A673 (cell line): ENCODE results near the gene NTNG2. TPM values are rescaled to one million over a fixed set of nuclear protein-coding genes. Genes with fewer than 3 reads are reported as not detected.
A peak's percentile ranks its signal among the peaks of the same experiment; 100 is the strongest.

Experiments used
- BruUV-seq: library from RNA; stranded (reverse); fragments of 400-500 nt; replicated peaks from 2 replicates; lab custom pipeline; 2021; lab: Mats Ljungman, UMichigan
- CTCF ChIA-PET: fragments of 300-600 bp; sonication (Branson Sonifier 250); formaldehyde crosslinking; loops from one replicate; lab custom pipeline; 2022; ENCODE audit warnings: antibody characterized with exemption; lab: Charles Lee
- POLR2A ChIA-PET: fragments of 300-600 bp; sonication (Branson Sonifier 250); formaldehyde crosslinking; loops from one replicate; lab custom pipeline; 2022; ENCODE audit warnings: antibody characterized with exemption; ENCODE audit not compliant: low non-redundant PET; lab: Charles Lee
- DNase-seq: peaks from one replicate; pipeline ENCODE4 v3.0.0-alpha.2; 2015; ENCODE audit warnings: low spot score
- H3K27ac ChIP-seq: fragments of 200-600 bp; sonication (generic); 2 replicates; pipeline ENCODE4 v1.5.1; 2016; ENCODE audit warnings: mixed run types, low read depth, mild to moderate bottlenecking, mixed read lengths, antibody characterized with exemption, low read length; ENCODE audit not compliant: poor library complexity, severe bottlenecking
- H3K27me3 ChIP-seq: fragments of 200-600 bp; sonication (generic); replicated peaks from 2 replicates; pipeline ENCODE4 v1.6.1; 2017; ENCODE audit warnings: mixed run types, low read depth, mild to moderate bottlenecking, mixed read lengths, antibody characterized with exemption, low read length; ENCODE audit not compliant: insufficient read depth, poor library complexity
- H3K36me3 ChIP-seq: fragments of 200-600 bp; sonication (generic); 2 replicates; pipeline ENCODE4 v1.6.1; 2016; ENCODE audit warnings: mixed run types, mild to moderate bottlenecking, mixed read lengths, antibody characterized with exemption, low read length; ENCODE audit not compliant: insufficient read depth, poor library complexity, severe bottlenecking
- H3K4me1 ChIP-seq: fragments of 200-600 bp; sonication (generic); 2 replicates; pipeline ENCODE4 v1.6.1; 2017; ENCODE audit warnings: mixed run types, mild to moderate bottlenecking, mixed read lengths, antibody characterized with exemption, low read length; ENCODE audit not compliant: insufficient read depth, poor library complexity, severe bottlenecking
- H3K4me3 ChIP-seq: fragments of 200-600 bp; sonication (generic); 2 replicates; pipeline ENCODE4 v1.5.1; 2016; ENCODE audit warnings: low read depth, mixed run types, mild to moderate bottlenecking, mixed read lengths, low read length; ENCODE audit not compliant: poor library complexity, severe bottlenecking
- H3K9me3 ChIP-seq: fragments of 200-600 bp; sonication (generic); 2 replicates; pipeline ENCODE4 v1.6.1; 2016; ENCODE audit warnings: mixed run types, low read depth, mild to moderate bottlenecking, mixed read lengths, antibody characterized with exemption, low read length; ENCODE audit not compliant: poor library complexity, severe bottlenecking
- CTCF ChIP-seq: fragments of 300-800, 200-600 bp; sonication (generic); conservative IDR thresholded peaks from 2 replicates; pipeline ENCODE4 v1.5.1; 2017; ENCODE audit warnings: low read depth, mild to moderate bottlenecking, antibody characterized with exemption, low read length, moderate library complexity, mixed read lengths
- EZH2 ChIP-seq: fragments of 200-600 bp; sonication (generic); IDR thresholded peaks from 2 replicates; pipeline ENCODE4 v1.6.1; 2017; ENCODE audit warnings: borderline replicate concordance, low read depth, mild to moderate bottlenecking, mixed read lengths, antibody characterized with exemption, low read length; ENCODE audit not compliant: poor library complexity, severe bottlenecking
- intact Hi-C: fragments of 100-400 bp; cut with micrococcal nuclease; formaldehyde crosslinking; loops from one replicate; pipeline ENCODE4 v1.10.0; 2022; ENCODE audit not compliant: unreplicated experiment
- total RNA-seq: library from RNA; stranded (reverse); gene quantifications from 2 replicates; pipeline ENCODE4 v1.2.3, GENCODE V29; 2021

NTNG2 gene
- total RNA-seq, 1 experiment from 2014 or later = 1.5 TPM

DNA sequence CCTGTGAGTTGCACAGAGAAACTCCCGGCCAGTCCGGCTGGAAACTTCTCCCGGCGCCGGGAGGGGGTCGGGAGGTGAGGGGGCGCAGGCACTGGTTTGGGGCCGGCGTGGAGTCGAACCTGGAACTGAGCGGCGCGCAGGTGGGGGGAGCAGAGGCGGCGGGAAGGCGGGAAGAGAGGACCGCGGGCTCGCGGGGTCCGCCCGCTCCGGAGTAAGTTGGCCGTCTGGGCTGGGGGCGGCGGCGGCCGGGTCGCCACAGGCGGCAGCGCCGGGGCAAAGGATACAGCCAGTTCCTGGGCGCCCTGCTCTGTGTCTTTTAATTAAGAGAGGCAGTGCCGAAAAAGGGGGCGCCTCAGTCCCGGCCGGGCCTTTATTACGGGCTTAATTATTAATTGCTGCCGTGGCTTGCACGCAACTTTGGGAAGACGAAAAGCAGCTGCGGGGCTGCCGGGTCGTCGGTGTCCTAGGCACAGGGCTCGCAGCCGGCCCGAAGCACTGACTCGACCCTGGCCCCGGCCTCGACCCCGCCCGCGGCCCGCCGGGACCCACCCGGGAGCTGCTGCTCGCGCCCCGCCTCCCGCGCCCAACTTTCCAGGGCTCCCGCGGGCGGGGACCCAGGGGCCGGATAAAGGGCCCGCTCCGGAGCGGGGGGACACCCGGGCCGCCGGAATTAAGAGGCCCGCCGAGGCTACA is 1.1 kb downstream of the NTNG2 start:
- TF ChIP-seq CTCF = no peak
- peak; percentile 88 for TF ChIP-seq EZH2
- no TSS peak for BruUV-seq
- no peak for DNase-seq
- Histone ChIP-seq H3K4me3 (peak overlapping the region; percentile 58), H3K9me3 (no peaks in the 10 kb centered on the region), H3K27me3 (peaks cover 73% of the 10 kb centered on the region), H3K27ac (no peak overlapping the region), H3K4me1 (peaks cover 24% of the 10 kb centered on the region), H3K36me3 (no peaks in the 10 kb centered on the region)
- intact Hi-C loops = no loop called here
- POLR2A ChIA-PET = no interaction called here
- CTCF ChIA-PET = no interaction called here

DNA sequence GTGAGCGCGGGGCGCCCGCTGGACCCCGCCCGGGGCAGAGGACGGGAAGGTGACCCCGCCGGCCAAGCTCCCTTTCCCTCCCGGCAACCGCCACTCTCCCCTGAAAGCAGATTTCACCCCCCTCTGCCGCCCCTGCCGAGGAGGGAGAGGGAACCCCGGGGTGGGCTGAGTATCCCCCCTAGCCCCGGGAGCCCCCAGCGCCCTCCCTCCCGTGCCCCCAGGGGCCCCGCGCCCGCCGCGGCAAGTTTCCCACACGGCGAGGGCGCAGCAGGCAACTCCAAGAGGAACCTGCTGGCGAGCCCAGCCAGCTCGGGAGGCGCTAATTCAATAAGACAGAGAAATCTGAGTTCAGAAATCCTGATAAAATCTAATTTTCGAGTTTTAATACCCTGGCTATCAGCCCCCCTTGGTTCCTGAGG is 1.6 kb downstream of the NTNG2 start:
- ChIA-PET CTCF (no interaction called here), POLR2A (no interaction called here)
- no peak overlapping the region for H3K27ac ChIP-seq
- DNase-seq = no peak
- H3K4me3 ChIP-seq = peak overlapping the region; percentile 58
- BruUV-seq = no TSS peak
- peaks cover 24% of the 10 kb centered on the region for H3K4me1 ChIP-seq
- H3K27me3 ChIP-seq = peaks cover 73% of the 10 kb centered on the region
- no peaks in the 10 kb centered on the region for H3K36me3 ChIP-seq
- TF ChIP-seq CTCF (no peak), EZH2 (peak; percentile 69)
- intact Hi-C loops = no loop called here
- no peaks in the 10 kb centered on the region for H3K9me3 ChIP-seq

GRCh38 chr9:132163876-132164603 is 2.2 kb downstream of the NTNG2 start:
- BruUV-seq = no TSS peak
- Histone ChIP-seq H3K27ac (no peak overlapping the region), H3K27me3 (peaks cover 73% of the 10 kb centered on the region), H3K4me3 (no peak overlapping the region), H3K9me3 (no peaks in the 10 kb centered on the region), H3K36me3 (no peaks in the 10 kb centered on the region), H3K4me1 (peaks cover 24% of the 10 kb centered on the region)
- DNase-seq = no peak
- POLR2A ChIA-PET = no interaction called here
- CTCF ChIA-PET = interaction anchor here (0.6 to 0.7 kb wide), 2 partner anchors 292 to 907 kb away, joined by 3 to 4 read pairs; no protein-coding TSS in a partner anchor
- TF ChIP-seq EZH2 (no peak), CTCF (no peak)
- intact Hi-C loops = no loop called here
